ENCODE data around the gene EXOSC9.

GRCh38 chr4:121800961-121801714, at the start of gene EXOSC9:
- TF ChIP-seq CTCF (conservative IDR thresholded peaks at IDR 0.05) (no peak), ZFX (IDR thresholded peaks at IDR 0.05) (peak; percentile 71)
